CD14-positive monocyte (primary cell): ENCODE measurements around the gene FPR3. TPM values are rescaled to one million over a fixed set of nuclear protein-coding genes. Genes with fewer than 3 reads are reported as not detected.
A peak's percentile ranks its signal among the peaks of the same experiment; 100 is the strongest.

Source experiments
- DNase-seq, 3 donors: peaks; one replicate each; pipeline ENCODE4 v3.0.0-alpha.2; 2011 to 2022
- H2AFZ ChIP-seq: 2 replicates; pipeline ENCODE4 v1.6.0; 2012; ENCODE audit warnings: mild to moderate bottlenecking, low read depth, low read length, inconsistent platforms; ENCODE audit not compliant: insufficient read depth, poor library complexity, severe bottlenecking
- H3K27ac ChIP-seq, 2 donors: 1 replicate in 1 of 2; 2 replicates in 1 of 2; pipeline ENCODE4 v1.5.1; 2012 to 2013; ENCODE audit warnings: low read length in 2 of 2, control low read depth in 1 of 2, inconsistent platforms in 1 of 2, low read depth in 1 of 2, mild to moderate bottlenecking in 1 of 2
- H3K27me3 ChIP-seq, 2 donors: one replicate each; pipeline versions ENCODE4 v1.6.0 to v1.6.1; 2011 to 2013; ENCODE audit warnings: low read length in 2 of 2; ENCODE audit not compliant: control insufficient read depth in 2 of 2, insufficient read depth in 2 of 2
- H3K36me3 ChIP-seq, 2 donors: replicated peaks in 1 of 2; 1 replicate in 1 of 2; 2 replicates in 1 of 2; pipeline versions ENCODE4 v1.5.1 to v1.6.1; 2012 to 2013; ENCODE audit warnings: low read length in 2 of 2, control low read depth in 1 of 2, inconsistent platforms in 1 of 2, mild to moderate bottlenecking in 1 of 2; ENCODE audit not compliant: insufficient read depth in 2 of 2, control insufficient read depth in 1 of 2
- H3K4me1 ChIP-seq, 2 donors: 1 replicate in 1 of 2; 2 replicates in 1 of 2; pipeline versions ENCODE4 v1.5.1 to v1.6.1; 2012 to 2013; ENCODE audit warnings: low read length in 2 of 2, control low read depth in 1 of 2, inconsistent platforms in 1 of 2, mild to moderate bottlenecking in 1 of 2, moderate library complexity in 1 of 2; ENCODE audit not compliant: insufficient read depth in 2 of 2, control insufficient read depth in 1 of 2
- H3K4me2 ChIP-seq: replicated peaks from 2 replicates; pipeline ENCODE3; 2012; ENCODE audit warnings: low read length, moderate library complexity, mild to moderate bottlenecking; ENCODE audit not compliant: poor library complexity, severe bottlenecking; ENCODE audit errors: extremely low read depth
- H3K4me3 ChIP-seq, 3 experiments: fragments of 200-600 bp in 1 of 3; sonication (generic) in 1 of 3; replicated peaks in 1 of 3; 1 replicate in 2 of 3; 2 replicates in 1 of 3; pipeline ENCODE4 v1.5.1; 2011 to 2013; ENCODE audit warnings: low read length in 3 of 3, mild to moderate bottlenecking in 3 of 3, control low read depth in 2 of 3, low read depth in 2 of 3, inconsistent platforms in 1 of 3, moderate library complexity in 1 of 3
- H3K79me2 ChIP-seq: 2 replicates; pipeline ENCODE4 v1.6.0; 2012; ENCODE audit warnings: mild to moderate bottlenecking, control low read depth, inconsistent platforms, low read length, moderate library complexity; ENCODE audit not compliant: insufficient read depth
- H3K9ac ChIP-seq: 2 replicates; pipeline ENCODE4 v1.6.0; 2017; ENCODE audit warnings: low read length, mild to moderate bottlenecking; ENCODE audit not compliant: insufficient read depth, poor library complexity, severe bottlenecking
- H3K9me3 ChIP-seq, 2 donors: replicated peaks in 1 of 2; 1 replicate in 1 of 2; 2 replicates in 1 of 2; pipeline versions ENCODE4 v1.5.1 to v1.6.1; 2012 to 2013; ENCODE audit warnings: low read length in 2 of 2, control low read depth in 1 of 2; ENCODE audit not compliant: control insufficient read depth in 1 of 2, insufficient read depth in 1 of 2
- H4K20me1 ChIP-seq: 2 replicates; pipeline ENCODE4 v1.6.0; 2012; ENCODE audit warnings: mild to moderate bottlenecking, low read length, control low read depth, moderate library complexity; ENCODE audit not compliant: insufficient read depth
- H3K27ac Mint-ChIP-seq, 7 donors: one replicate each; pipeline ENCODE4 v1.8.0; 2020; ENCODE audit warnings: mild to moderate bottlenecking in 7 of 7, mixed read lengths in 7 of 7, moderate library complexity in 6 of 7, inconsistent platforms in 2 of 7
- H3K27me3 Mint-ChIP-seq, 3 donors: one replicate each; pipeline ENCODE4 v1.8.0; 2021 to 2022; ENCODE audit warnings: low read depth in 3 of 3, mild to moderate bottlenecking in 3 of 3, mixed read lengths in 3 of 3, moderate library complexity in 3 of 3, inconsistent platforms in 1 of 3
- H3K36me3 Mint-ChIP-seq, 2 donors: one replicate each; pipeline ENCODE4 v1.8.0; 2020; ENCODE audit warnings: mixed read lengths in 2 of 2, inconsistent platforms in 1 of 2, mild to moderate bottlenecking in 1 of 2
- H3K4me1 Mint-ChIP-seq: one replicate; pipeline ENCODE4 v1.8.0; 2020; ENCODE audit warnings: mild to moderate bottlenecking, mixed read lengths
- H3K4me3 Mint-ChIP-seq, 2 donors: one replicate each; pipeline ENCODE4 v1.8.0; 2020; ENCODE audit warnings: mild to moderate bottlenecking in 2 of 2, mixed read lengths in 2 of 2, moderate library complexity in 1 of 2
- H3K9me3 Mint-ChIP-seq, 7 donors: one replicate each; pipeline ENCODE4 v1.8.0; 2020 to 2022; ENCODE audit warnings: mixed read lengths in 7 of 7, mild to moderate bottlenecking in 6 of 7, moderate library complexity in 6 of 7, inconsistent platforms in 2 of 7
- CTCF ChIP-seq: fragments of 200-600 bp; IDR thresholded peaks from one replicate; pipeline ENCODE4 v1.8.0; 2022; ENCODE audit warnings: antibody characterized with exemption, mild to moderate bottlenecking
- WGBS: methylation state at CpG from one replicate; pipeline ENCODE4 v1.1.5; 2013; ENCODE audit warnings: missing lambda C conversion rate; ENCODE audit not compliant: insufficient coverage; 5-methylcytosine and 5-hydroxymethylcytosine counted together
- intact Hi-C, 2 donors: fragments of 100-400 bp; cut with micrococcal nuclease; formaldehyde crosslinking; loops; one replicate each; pipeline versions ENCODE4 v1.15.0 to v1.15.1; 2023
- polyA plus RNA-seq, 3 donors: library from polyadenylated mRNA; depleted of rRNA in 1 of 3; unstranded in 2 of 3; stranded (reverse) in 1 of 3; fragments of 300-500 nt in 2 of 3; fragments of >200 nt in 1 of 3; fragmentation: Illumina TruSeq in 2 of 3; gene quantifications; 1 replicate in 2 of 3; 2 replicates in 1 of 3; pipeline ENCODE4 v1.2.3, GENCODE V29; 2012 to 2021

FPR3 gene
- polyA plus RNA-seq, 3 donors: 1.4 to 3.8 (median 3.5) TPM

- TF ChIP-seq CTCF: no peak
- peak in 1 of 3 donors; percentile 46 for DNase-seq
- H3K36me3 ChIP-seq: peaks cover 21 to 28% of the 10 kb centered on the region in 2 donors
- peak overlapping the region; percentile 90 for H3K4me2 ChIP-seq
- H3K9ac ChIP-seq: peak overlapping the region; percentile 22
- WGBS: no CpG with 5 or more reads among the region's 5 CpGs
- no peaks in the 10 kb centered on the region for H3K9me3 ChIP-seq
- H3K4me3 Mint-ChIP-seq: peak overlapping the region; percentile 66 to 87
- peak overlapping the region in 1 of 3 experiments; percentile 75 for H3K4me3 ChIP-seq
- H2AFZ ChIP-seq: no peak overlapping the region
- H3K27ac Mint-ChIP-seq: peak overlapping the region; percentile 92 to 97 (median 97)
- H3K27me3 Mint-ChIP-seq: peaks cover 0 to 4% (median 1%) of the 10 kb centered on the region in 3 donors
- peaks cover 98 to 100% of the 10 kb centered on the region in 2 donors for H3K4me1 ChIP-seq
- no peaks in the 10 kb centered on the region for H3K27me3 ChIP-seq
- peaks cover 94% of the 10 kb centered on the region for H3K4me1 Mint-ChIP-seq
- intact Hi-C loops: no loop called here
- H3K79me2 ChIP-seq: peaks cover 98% of the 10 kb centered on the region
- peak overlapping the region; percentile 76 to 94 for H3K27ac ChIP-seq
- peaks cover 61 to 63% of the 10 kb centered on the region in 2 donors for H3K36me3 Mint-ChIP-seq
- peaks cover 0 to 2% (median 0%) of the 10 kb centered on the region in 7 donors for H3K9me3 Mint-ChIP-seq
- no peaks in the 10 kb centered on the region for H4K20me1 ChIP-seq
These were observed 29.9 kb upstream of the FPR3 start for GRCh38 chr19:51765086-51765485.

DNA sequence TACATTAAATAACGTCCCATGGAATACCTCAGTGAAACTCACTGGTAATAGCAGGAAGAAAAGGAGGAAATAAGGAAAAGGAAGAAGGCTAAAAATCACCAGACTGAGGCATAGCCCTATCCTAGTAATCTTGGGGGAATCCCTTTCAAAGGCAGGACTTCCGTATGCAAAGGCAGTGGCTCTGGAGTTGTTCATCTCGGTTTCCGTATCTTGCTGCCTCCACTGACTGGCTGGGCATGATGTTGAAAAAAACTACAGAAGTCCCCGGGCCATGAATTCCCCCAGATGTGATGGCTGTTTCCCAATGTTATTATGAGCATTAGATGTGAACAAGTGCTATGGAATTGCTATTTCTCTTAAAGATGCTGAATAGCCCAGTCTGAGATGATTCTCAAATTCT, 28.5 kb upstream of the FPR3 start:
- H3K4me1 ChIP-seq: peaks cover 94 to 100% of the 10 kb centered on the region in 2 donors
- H3K4me2 ChIP-seq: peak overlapping the region; percentile 50
- H3K9me3 ChIP-seq: no peaks in the 10 kb centered on the region
- peak overlapping the region in 1 of 3 experiments; percentile 47 for H3K4me3 ChIP-seq
- H3K9me3 Mint-ChIP-seq: peaks cover 0 to 2% (median 0%) of the 10 kb centered on the region in 7 donors
- TF ChIP-seq CTCF: no peak
- H3K27ac ChIP-seq: peak overlapping the region; percentile 7 to 94
- no peaks in the 10 kb centered on the region for H4K20me1 ChIP-seq
- WGBS: no CpG with 5 or more reads among the region's 5 CpGs
- H3K36me3 Mint-ChIP-seq: peaks cover 65 to 71% of the 10 kb centered on the region in 2 donors
- no peak overlapping the region for H3K9ac ChIP-seq
- DNase-seq: peak; percentile 62 to 94 (median 80)
- peaks cover 95% of the 10 kb centered on the region for H3K79me2 ChIP-seq
- intact Hi-C loops: no loop called here
- H3K4me3 Mint-ChIP-seq: peak overlapping the region; percentile 27 to 71
- H3K27me3 ChIP-seq: no peaks in the 10 kb centered on the region
- H3K36me3 ChIP-seq: peaks cover 21 to 28% of the 10 kb centered on the region in 2 donors
- H2AFZ ChIP-seq: no peak overlapping the region
- H3K27ac Mint-ChIP-seq: peak overlapping the region; percentile 74 to 97 (median 93)
- peaks cover 0 to 4% (median 1%) of the 10 kb centered on the region in 3 donors for H3K27me3 Mint-ChIP-seq
- peaks cover 94% of the 10 kb centered on the region for H3K4me1 Mint-ChIP-seq
